HG02642 (cell line): Measurements from ENCODE around the gene ARHGAP10.

Source experiments
- ATAC-seq: cut with Tn5 transposase; IDR thresholded peaks from one replicate; pipeline ENCODE4 v1.9.1; 2021; ENCODE audit warnings: mild to moderate bottlenecking; ENCODE audit not compliant: unreplicated experiment, poor library complexity

The ARHGAP10 gene

GRCh38 chr4:148056879-148057278 lies 325.0 kb downstream of the ARHGAP10 start:
- ATAC-seq, result peak; percentile 90

- peak; percentile 53 for ATAC-seq
Observed at GRCh38 chr4:148057516-148057915, 325.6 kb downstream of the ARHGAP10 start.

GRCh38 chr4:148057984-148058859 lies 326.3 kb downstream of the ARHGAP10 start:
- ATAC-seq, result no peak

- no peak for ATAC-seq
Observed at GRCh38 chr4:148059617-148060180, 327.8 kb downstream of the ARHGAP10 start.

- ATAC-seq, result no peak
Observed at GRCh38 chr4:148060264-148061140, 328.6 kb downstream of the ARHGAP10 start.

- ATAC-seq, result no peak
Observed at GRCh38 chr4:148061141-148061481, 329.2 kb downstream of the ARHGAP10 start.

GRCh38 chr4:148061795-148062194 lies 329.9 kb downstream of the ARHGAP10 start:
- ATAC-seq, result no peak

GRCh38 chr4:148062301-148062950 lies 330.5 kb downstream of the ARHGAP10 start:
- ATAC-seq, result no peak

- ATAC-seq, result no peak
Observed at GRCh38 chr4:148064451-148064850, 332.6 kb downstream of the ARHGAP10 start.

- ATAC-seq, result no peak
Observed at GRCh38 chr4:148065075-148065474, 333.2 kb downstream of the ARHGAP10 start.

- ATAC-seq, result no peak
Observed at GRCh38 chr4:148067301-148067916, 335.5 kb downstream of the ARHGAP10 start.

- ATAC-seq, result no peak
Observed at GRCh38 chr4:148068065-148068911, 336.4 kb downstream of the ARHGAP10 start.

GRCh38 chr4:148069086-148069894 lies 337.4 kb downstream of the ARHGAP10 start:
- ATAC-seq, result no peak

GRCh38 chr4:148069895-148070178 lies 337.9 kb downstream of the ARHGAP10 start:
- no peak for ATAC-seq

- ATAC-seq, result no peak
Observed at GRCh38 chr4:148071009-148071408, 339.1 kb downstream of the ARHGAP10 start.

- ATAC-seq, result no peak
Observed at GRCh38 chr4:148072789-148073188, 340.9 kb downstream of the ARHGAP10 start.

- no peak for ATAC-seq
Observed at GRCh38 chr4:148073349-148073748, 341.5 kb downstream of the ARHGAP10 start.

GRCh38 chr4:148074462-148074861 lies 342.6 kb downstream of the ARHGAP10 start:
- ATAC-seq, result no peak

- no peak for ATAC-seq
Observed at GRCh38 chr4:148075438-148075837, 343.6 kb downstream of the ARHGAP10 start.
